ENCODE results near the gene DCAF6. TPM values are rescaled to one million over a fixed set of nuclear protein-coding genes. Genes with fewer than 3 reads are reported as not detected.

DCAF6 gene
- total RNA-seq, 2 donors from 2014 or later: 28.1 to 33.0 TPM

DNA sequence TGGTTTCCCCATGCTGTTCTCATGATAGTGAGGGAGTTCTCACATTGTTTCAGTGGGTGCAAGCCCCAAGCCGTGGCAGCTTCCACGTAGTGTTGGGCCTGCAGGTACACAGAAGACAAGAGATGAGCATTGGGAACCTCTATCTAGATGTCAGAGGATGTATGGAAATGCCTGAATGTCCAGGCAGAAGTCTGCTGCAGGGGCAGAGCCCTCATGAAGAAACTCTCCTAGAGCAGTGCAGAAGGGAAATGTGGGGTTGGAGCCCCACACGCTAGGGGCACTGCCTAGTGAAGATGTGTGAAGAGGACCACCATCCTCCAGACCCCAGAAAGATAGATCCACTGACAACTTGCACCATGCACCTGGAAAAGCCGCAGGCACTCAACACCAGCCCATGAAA is 183.3 kb downstream of the DCAF6 start:
- ATAC-seq (no peak), DNase-seq (ENCODE audit: low spot score in 2 of 2) (no peak)
- H3K36me3 Mint-ChIP-seq: peaks cover 0 to 9% of the 10 kb centered on the region in 2 donors
- H3K27ac Mint-ChIP-seq: no peak overlapping the region
- H3K9me3 Mint-ChIP-seq: no peaks in the 10 kb centered on the region

DNA sequence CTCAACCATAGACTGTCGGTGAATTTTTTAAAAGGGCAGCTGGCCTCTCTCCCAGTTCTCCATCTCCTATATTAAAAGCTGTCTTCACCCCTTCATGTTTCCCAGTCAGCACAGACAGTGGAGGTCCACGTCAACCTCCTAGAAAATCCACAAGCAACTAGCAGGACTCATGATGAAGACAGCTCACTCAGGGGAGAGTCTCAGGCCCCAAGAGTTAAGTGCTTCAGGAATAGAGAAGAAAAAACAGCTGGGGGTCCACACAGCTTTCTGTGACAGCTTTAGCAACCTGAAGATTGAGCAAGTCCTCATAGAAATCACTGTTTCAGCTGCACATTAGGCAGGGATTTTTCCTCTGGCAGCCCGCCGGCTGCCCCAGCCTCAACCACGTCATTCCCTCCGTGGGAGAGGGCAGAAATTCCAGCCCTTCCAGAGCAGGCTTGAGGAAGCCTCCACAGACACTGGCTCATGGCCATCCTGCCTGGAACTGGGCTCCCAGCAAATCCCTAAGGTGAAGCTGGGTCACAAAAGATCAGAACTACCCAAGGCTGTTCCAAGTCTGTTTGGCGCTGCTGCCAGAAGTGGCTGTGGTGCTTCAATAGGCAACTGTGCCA is 185.0 kb downstream of the DCAF6 start:
- no peak overlapping the region for H3K27ac Mint-ChIP-seq
- peaks cover 0 to 9% of the 10 kb centered on the region in 2 donors for H3K36me3 Mint-ChIP-seq
- DNase-seq (ENCODE audit: low spot score in 2 of 2) (no peak), ATAC-seq (no peak)
- no peaks in the 10 kb centered on the region for H3K9me3 Mint-ChIP-seq

- peaks cover 3 to 5% of the 10 kb centered on the region in 2 donors for H3K9me3 Mint-ChIP-seq
Observed at GRCh38 chr1:168125051-168125450, 188.6 kb downstream of the DCAF6 start.

More at GRCh38 chr1:168125051-168125450, 188.6 kb downstream of the DCAF6 start:
- H3K27ac Mint-ChIP-seq: no peak overlapping the region
- ATAC-seq (no peak), DNase-seq (ENCODE audit: low spot score in 2 of 2) (no peak)
- H3K36me3 Mint-ChIP-seq: peaks cover under 1 to 5% of the 10 kb centered on the region in 2 donors

Other genes with a start within 250 kb of the DCAF6 start
- 10 to 100 TPM; 26.8 to 33.0 TPM for gene MPZL1, start 214.7 kb upstream of the DCAF6 start, total RNA-seq
- under 1 TPM; 0.18 to 0.53 TPM for gene ADCY10, start 22.5 kb upstream of the DCAF6 start, total RNA-seq
- 10 to 100 TPM; 60.3 to 68.6 TPM for gene MPC2, start 389 bp downstream of the DCAF6 start, total RNA-seq
- gene GPR161, start 200.2 kb downstream of the DCAF6 start, total RNA-seq: under 1 TPM; 0.34 to 0.53 TPM
- 10 to 100 TPM; 40.7 to 82.2 TPM for gene TIPRL, start 242.3 kb downstream of the DCAF6 start, total RNA-seq